ENCODE measurements around the gene IFT27.

The IFT27 gene

DNA sequence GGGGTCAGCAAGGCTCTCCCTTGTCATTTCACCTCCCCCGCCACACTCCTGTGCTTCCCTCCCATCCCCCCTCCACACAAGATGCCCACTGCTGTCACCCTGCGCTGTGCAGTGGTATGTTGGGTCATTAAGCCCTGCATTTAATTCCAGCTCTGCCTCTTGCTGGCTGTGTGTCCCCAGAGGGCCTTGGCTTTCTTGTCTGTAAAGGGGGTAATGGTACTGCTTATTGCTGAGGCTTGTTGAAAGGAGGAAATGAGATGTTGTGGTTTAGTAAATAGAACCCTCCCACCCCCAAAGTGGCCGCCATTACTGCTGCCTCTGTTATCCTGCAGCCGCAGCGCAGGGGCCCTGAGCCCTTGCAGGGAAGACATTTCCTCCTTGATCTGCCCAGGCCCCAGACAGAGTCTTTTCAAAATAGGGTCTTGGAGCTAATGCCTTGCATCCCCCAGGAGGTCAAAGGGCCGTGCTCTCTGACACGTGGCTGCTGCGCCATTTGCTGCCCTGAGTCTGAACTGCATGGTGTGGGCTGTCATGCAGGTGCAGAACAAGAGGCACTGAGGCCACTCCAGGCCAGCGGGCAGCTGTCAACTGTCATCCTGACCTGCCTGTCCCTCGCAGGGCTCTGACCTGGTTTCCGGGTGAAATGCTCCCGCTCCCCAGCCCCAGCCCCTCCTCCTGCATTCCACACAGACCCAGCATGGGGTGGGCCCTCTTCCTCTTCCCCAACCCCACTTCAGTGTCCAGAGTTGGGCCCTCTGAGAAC lies 22.2 kb upstream of the IFT27 start:
- no peak overlapping the region for H3K4me3 ChIP-seq (replicated peaks; ENCODE audit: low read depth, low read length)
- TF ChIP-seq, protein P1, sequence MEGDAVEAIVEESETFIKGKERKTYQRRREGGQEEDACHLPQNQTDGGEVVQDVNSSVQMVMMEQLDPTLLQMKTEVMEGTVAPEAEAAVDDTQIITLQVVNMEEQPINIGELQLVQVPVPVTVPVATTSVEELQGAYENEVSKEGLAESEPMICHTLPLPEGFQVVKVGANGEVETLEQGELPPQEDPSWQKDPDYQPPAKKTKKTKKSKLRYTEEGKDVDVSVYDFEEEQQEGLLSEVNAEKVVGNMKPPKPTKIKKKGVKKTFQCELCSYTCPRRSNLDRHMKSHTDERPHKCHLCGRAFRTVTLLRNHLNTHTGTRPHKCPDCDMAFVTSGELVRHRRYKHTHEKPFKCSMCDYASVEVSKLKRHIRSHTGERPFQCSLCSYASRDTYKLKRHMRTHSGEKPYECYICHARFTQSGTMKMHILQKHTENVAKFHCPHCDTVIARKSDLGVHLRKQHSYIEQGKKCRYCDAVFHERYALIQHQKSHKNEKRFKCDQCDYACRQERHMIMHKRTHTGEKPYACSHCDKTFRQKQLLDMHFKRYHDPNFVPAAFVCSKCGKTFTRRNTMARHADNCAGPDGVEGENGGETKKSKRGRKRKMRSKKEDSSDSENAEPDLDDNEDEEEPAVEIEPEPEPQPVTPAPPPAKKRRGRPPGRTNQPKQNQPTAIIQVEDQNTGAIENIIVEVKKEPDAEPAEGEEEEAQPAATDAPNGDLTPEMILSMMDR (IDR thresholded peaks at IDR 0.05; ENCODE audit: low read depth, low read length, missing control alignments): no peak
- no peak for DNase-seq (ENCODE audit: extremely low read depth, low read depth)

DNA sequence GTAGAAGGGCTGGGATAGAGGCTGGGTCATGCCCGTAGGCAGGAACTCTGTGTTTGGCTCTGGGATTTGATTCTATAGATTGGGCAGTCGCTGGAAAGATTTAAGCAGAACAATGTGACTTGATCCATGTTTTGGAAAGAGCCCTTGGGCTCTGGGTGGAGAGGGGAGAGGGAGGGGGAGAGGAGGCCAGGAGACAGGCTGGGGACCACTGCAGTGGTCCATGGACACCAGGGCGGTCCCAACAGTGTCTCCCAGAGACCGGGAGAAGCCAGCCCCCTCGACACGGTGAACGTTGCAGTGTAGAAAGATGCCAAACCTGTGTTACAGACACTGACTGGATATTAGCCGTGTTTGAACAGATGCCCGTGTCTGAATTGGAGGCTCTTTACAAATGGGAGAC lies 21.5 kb upstream of the IFT27 start:
- no peak for DNase-seq (ENCODE audit: extremely low read depth, low read depth)
- H3K4me3 ChIP-seq (replicated peaks; ENCODE audit: low read depth, low read length): no peak overlapping the region
- TF ChIP-seq, protein P1 (IDR thresholded peaks at IDR 0.05; ENCODE audit: low read depth, low read length, missing control alignments): no peak

DNA sequence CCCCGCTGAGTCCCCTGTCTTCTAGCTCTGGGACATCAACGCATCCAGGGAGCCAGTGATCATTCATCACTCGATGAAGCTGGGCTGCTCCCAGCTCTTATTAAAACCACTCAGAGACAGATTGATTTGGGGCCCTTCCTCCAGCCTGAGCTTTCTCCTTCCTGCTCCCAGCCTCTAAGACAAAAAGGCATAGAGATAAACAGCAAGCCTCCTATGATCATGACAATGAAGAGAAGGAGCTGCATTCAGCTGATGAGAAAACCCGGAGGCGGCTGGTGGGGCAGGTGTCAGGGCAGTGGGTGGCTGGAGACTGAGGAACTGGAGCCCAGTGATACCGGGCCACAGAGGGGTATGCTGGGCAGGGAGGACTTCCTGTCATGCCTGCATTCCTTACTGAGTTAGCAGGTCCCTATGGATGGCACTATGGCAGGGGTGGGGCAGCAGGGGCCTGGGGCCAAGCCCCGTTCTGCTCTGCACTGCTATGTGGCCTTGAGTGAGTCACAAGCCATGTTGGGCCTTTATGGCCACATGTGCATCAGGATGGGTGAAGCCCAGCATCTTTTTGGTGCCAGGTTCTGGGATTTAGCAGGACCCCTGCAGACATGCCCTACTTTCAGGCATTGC lies 20.7 kb upstream of the IFT27 start:
- H3K4me3 ChIP-seq (replicated peaks; ENCODE audit: low read depth, low read length): no peak overlapping the region
- no peak for DNase-seq (ENCODE audit: extremely low read depth, low read depth)

DNA sequence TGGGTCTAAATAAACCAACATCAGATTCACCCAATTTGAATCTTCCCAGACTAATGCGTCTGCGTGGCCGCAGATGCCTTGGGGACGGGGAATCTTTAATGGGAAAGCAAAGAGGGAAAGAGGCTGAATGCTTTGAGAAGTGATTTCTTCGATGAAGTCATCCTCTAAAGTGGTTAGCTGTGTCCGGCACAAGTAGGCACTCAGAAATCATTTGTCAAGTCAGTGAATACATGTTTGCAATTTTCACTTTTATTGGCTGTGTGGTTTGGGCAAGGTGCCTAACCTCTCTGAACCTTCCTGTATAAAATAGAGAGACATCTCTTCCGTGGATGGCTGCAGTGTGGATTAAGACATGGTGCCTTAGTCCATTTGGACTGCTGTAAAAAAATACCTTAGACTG lies 19.7 kb upstream of the IFT27 start:
- DNase-seq (ENCODE audit: extremely low read depth, low read depth): no peak
- H3K4me3 ChIP-seq (replicated peaks; ENCODE audit: low read depth, low read length): no peak overlapping the region
- TF ChIP-seq, protein P1 (IDR thresholded peaks at IDR 0.05; ENCODE audit: low read depth, low read length, missing control alignments): no peak

More for the DNA sequence above, 20.7 kb upstream of the IFT27 start:
- TF ChIP-seq, protein P1 (IDR thresholded peaks at IDR 0.05; ENCODE audit: low read depth, low read length, missing control alignments): no peak

DNA sequence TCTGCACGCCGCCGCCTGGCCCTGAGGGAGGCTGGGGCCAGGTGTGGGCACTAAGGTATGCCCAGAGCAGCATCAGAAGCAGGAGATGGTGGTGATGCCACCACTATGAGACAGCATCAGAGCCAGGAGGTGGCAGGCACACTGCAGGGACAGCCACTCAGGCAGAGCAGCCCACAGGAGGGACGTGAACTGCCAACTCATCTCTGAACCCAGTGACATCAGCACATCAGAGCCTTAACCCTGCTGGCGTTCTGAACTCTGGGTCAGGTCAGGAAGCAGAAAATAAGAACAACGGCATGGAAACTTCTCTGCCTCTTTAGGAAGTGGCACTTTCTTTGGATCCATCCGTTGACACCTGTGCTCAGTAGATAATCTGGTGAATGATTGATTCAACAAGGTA lies 14.7 kb upstream of the IFT27 start:
- DNase-seq (ENCODE audit: extremely low read depth, low read depth): no peak

DNA sequence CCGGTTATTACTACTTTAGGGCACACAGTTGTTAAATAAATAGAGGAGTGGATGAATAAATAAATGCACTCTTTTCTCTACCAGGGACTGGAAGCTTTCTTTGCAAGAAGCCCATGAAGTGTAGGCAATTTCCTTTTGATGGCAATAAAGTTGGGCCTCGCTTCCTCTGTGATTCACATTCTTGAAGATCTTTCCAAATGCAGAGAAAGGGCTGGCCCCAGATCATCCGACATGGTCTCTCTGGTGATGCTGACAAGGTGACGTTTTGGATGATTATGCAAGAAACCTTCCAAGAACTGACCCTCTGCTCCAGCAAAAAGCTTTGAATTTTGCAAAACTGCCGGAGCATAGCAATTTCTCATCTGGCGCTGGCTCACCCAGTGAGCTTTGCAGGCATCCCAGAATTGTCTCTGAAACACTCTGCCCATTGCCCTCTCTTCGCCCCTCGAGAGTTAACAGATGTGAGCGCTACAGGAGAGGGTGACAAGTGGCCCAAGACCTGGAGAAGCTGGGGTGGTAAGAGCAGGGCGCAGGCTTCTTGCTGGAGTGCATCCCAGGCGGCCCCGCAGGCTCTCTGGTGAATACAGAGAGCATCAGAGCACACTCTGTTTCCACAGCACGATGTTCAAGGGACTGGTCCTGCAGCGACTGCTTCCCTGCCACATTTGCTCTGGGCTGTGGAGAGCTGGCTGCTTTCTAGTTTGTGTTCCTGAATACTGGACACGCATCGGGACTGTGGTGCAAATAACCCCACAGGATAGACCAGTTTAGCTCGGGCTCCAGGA lies 11.5 kb upstream of the IFT27 start:
- H3K4me3 ChIP-seq (replicated peaks; ENCODE audit: low read depth, low read length): no peak overlapping the region
- DNase-seq (ENCODE audit: extremely low read depth, low read depth): no peak
- TF ChIP-seq, protein P1 (IDR thresholded peaks at IDR 0.05; ENCODE audit: low read depth, low read length, missing control alignments): no peak

More for the DNA sequence above, 14.7 kb upstream of the IFT27 start:
- no peak overlapping the region for H3K4me3 ChIP-seq (replicated peaks; ENCODE audit: low read depth, low read length)
- TF ChIP-seq, protein P1 (IDR thresholded peaks at IDR 0.05; ENCODE audit: low read depth, low read length, missing control alignments): no peak
